GM21367 (cell line): ENCODE measurements around the gene ZGPAT.

Experiments used
- ATAC-seq: cut with Tn5 transposase; IDR thresholded peaks from one replicate; pipeline ENCODE4 v1.9.1; 2021; ENCODE audit not compliant: unreplicated experiment

ZGPAT gene

GRCh38 chr20:63678667-63679465 is 29.0 kb upstream of the ZGPAT start:
- ATAC-seq: no peak

- ATAC-seq: no peak
These were observed 28.0 kb upstream of the ZGPAT start for GRCh38 chr20:63679799-63680305.

GRCh38 chr20:63680427-63680826 is 27.4 kb upstream of the ZGPAT start:
- no peak for ATAC-seq

- no peak for ATAC-seq
These were observed 26.8 kb upstream of the ZGPAT start for GRCh38 chr20:63680857-63681608.

GRCh38 chr20:63681609-63682142 is 26.2 kb upstream of the ZGPAT start:
- ATAC-seq: no peak

GRCh38 chr20:63682384-63683139 is 25.3 kb upstream of the ZGPAT start:
- ATAC-seq: no peak

GRCh38 chr20:63685269-63686026 is 22.4 kb upstream of the ZGPAT start:
- ATAC-seq: no peak

- no peak for ATAC-seq
These were observed 21.7 kb upstream of the ZGPAT start for GRCh38 chr20:63686094-63686491.

- ATAC-seq: no peak
These were observed 21.1 kb upstream of the ZGPAT start for GRCh38 chr20:63686492-63687321.

- no peak for ATAC-seq
These were observed 20.2 kb upstream of the ZGPAT start for GRCh38 chr20:63687419-63688178.

GRCh38 chr20:63688228-63689045 is 19.4 kb upstream of the ZGPAT start:
- ATAC-seq: no peak

- no peak for ATAC-seq
These were observed 18.5 kb upstream of the ZGPAT start for GRCh38 chr20:63689046-63690002.

GRCh38 chr20:63690003-63690897 is 17.6 kb upstream of the ZGPAT start:
- no peak for ATAC-seq

GRCh38 chr20:63690898-63691710 is 16.7 kb upstream of the ZGPAT start:
- no peak for ATAC-seq
